ENCODE results near the gene POU2F1.

DNA sequence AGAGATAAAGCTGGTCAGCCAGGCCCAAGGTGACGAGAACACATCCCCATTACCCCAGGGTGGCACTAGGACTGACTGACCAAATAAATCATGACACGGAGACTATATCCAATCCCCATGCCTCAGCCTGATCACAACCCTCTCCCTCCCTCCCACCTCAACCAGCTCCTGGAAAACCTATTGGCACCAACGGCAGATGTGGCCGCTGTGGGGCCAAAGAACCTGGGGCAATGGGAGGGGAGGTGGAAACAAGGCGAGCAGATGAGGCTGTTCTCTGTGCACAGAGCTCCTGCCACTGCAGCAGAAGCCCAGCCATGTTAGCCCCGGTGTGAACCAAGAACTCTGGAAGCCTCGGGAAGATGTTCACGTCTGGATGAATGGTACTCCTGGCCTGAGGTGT, 220.1 kb downstream of the POU2F1 start:
- TF ChIP-seq, protein P1, sequence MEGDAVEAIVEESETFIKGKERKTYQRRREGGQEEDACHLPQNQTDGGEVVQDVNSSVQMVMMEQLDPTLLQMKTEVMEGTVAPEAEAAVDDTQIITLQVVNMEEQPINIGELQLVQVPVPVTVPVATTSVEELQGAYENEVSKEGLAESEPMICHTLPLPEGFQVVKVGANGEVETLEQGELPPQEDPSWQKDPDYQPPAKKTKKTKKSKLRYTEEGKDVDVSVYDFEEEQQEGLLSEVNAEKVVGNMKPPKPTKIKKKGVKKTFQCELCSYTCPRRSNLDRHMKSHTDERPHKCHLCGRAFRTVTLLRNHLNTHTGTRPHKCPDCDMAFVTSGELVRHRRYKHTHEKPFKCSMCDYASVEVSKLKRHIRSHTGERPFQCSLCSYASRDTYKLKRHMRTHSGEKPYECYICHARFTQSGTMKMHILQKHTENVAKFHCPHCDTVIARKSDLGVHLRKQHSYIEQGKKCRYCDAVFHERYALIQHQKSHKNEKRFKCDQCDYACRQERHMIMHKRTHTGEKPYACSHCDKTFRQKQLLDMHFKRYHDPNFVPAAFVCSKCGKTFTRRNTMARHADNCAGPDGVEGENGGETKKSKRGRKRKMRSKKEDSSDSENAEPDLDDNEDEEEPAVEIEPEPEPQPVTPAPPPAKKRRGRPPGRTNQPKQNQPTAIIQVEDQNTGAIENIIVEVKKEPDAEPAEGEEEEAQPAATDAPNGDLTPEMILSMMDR (IDR thresholded peaks at IDR 0.05; ENCODE audit: insufficient read depth, low read length, poor library complexity, severe bottlenecking), result no peak
- no peak for TF ChIP-seq EZH2phosphoT487 (conservative IDR thresholded peaks at IDR 0.05; ENCODE audit: low read length)

Measured in SU-DHL-6 (cell line).